Sigmoid colon (tissue), 4 donors: ENCODE measurements around the gene AP5B1.

ENCODE experiments used
- CTCF ChIP-seq, 4 experiments: fragments of 450-650 bp in 3 of 4; fragments of 200-600 bp in 1 of 4; IDR thresholded peaks; one replicate each; pipeline ENCODE4 v1.5.1; 2016 to 2019; ENCODE audit warnings: antibody characterized with exemption in 4 of 4, mild to moderate bottlenecking in 3 of 4, moderate library complexity in 2 of 4
- EP300 ChIP-seq, 4 donors: sonication (generic); formaldehyde crosslinking; IDR thresholded peaks; one replicate each; pipeline ENCODE4 v1.6.1; 2017; ENCODE audit warnings: antibody characterized with exemption in 4 of 4
- POLR2A ChIP-seq, 2 donors: fragments of 450-650 bp; IDR thresholded peaks; one replicate each; pipeline ENCODE4 v1.6.1; 2016; ENCODE audit warnings: antibody characterized with exemption in 2 of 2, mild to moderate bottlenecking in 2 of 2, moderate library complexity in 2 of 2
- POLR2AphosphoS5 ChIP-seq, 4 donors: sonication (generic); formaldehyde crosslinking; IDR thresholded peaks; one replicate each; pipeline ENCODE4 v1.6.1; 2017; ENCODE audit warnings: antibody characterized with exemption in 4 of 4

- TF ChIP-seq POLR2AphosphoS5 (IDR thresholded peaks at IDR 0.05) (no peak), CTCF (IDR thresholded peaks at IDR 0.05) (peak in 1 of 4 experiments; percentile 12), EP300 (IDR thresholded peaks at IDR 0.05) (no peak), POLR2A (IDR thresholded peaks at IDR 0.05) (no peak)
Observed at GRCh38 chr11:65781152-65781961, 581 bp upstream of the AP5B1 start.
